C4-2B (cell line): ENCODE results near the gene TNFRSF8.

Experiments used
- CTCF ChIP-seq: fragments of 450-650 bp; conservative IDR thresholded peaks from 2 replicates; pipeline ENCODE4 v1.5.1; 2017; ENCODE audit warnings: mild to moderate bottlenecking
- ZFX ChIP-seq: fragments of 450-650 bp; IDR thresholded peaks from 2 replicates; pipeline ENCODE4 v1.6.1; 2017

- TF ChIP-seq CTCF (no peak), ZFX (no peak)
Observed at GRCh38 chr1:12053752-12054548, 9.2 kb upstream of the TNFRSF8 start.
